Tibial nerve (tissue), 4 donors: ENCODE data around the gene SMLR1. TPM values are rescaled to one million over a fixed set of nuclear protein-coding genes. Genes with fewer than 3 reads are reported as not detected.

Experiments
- DNase-seq, 2 donors: peaks; one replicate each; pipeline ENCODE4 v3.0.0-alpha.2; 2019; ENCODE audit warnings: low spot score in 2 of 2
- H3K27ac ChIP-seq, 4 donors: fragments of 200-600 bp; sonication (generic) in 3 of 4; one replicate each; pipeline ENCODE4 v1.5.1; 2017 to 2019; ENCODE audit warnings: mild to moderate bottlenecking in 1 of 4
- H3K27me3 ChIP-seq, 2 donors: fragments of 200-600 bp; sonication (generic) in 1 of 2; one replicate each; pipeline versions ENCODE4 v1.5.1 to v1.6.0; 2017 to 2019
- H3K36me3 ChIP-seq, 3 donors: fragments of 200-600 bp; sonication (generic); one replicate each; pipeline ENCODE4 v1.5.1; 2018 to 2019
- H3K4me1 ChIP-seq, 4 donors: fragments of 200-600 bp; sonication (generic) in 3 of 4; one replicate each; pipeline ENCODE4 v1.5.1; 2017 to 2019
- H3K4me3 ChIP-seq, 4 donors: fragments of 200-600 bp; sonication (generic) in 3 of 4; one replicate each; pipeline ENCODE4 v1.5.1; 2017 to 2019; ENCODE audit warnings: mild to moderate bottlenecking in 1 of 4, moderate library complexity in 1 of 4
- H3K9me3 ChIP-seq, 4 donors: fragments of 200-600 bp; sonication (generic) in 3 of 4; one replicate each; pipeline ENCODE4 v1.5.1; 2017 to 2019
- EP300 ChIP-seq, 2 donors: sonication (generic); formaldehyde crosslinking; IDR thresholded peaks; one replicate each; pipeline ENCODE4 v1.6.1; 2017; ENCODE audit warnings: antibody characterized with exemption in 2 of 2, mild to moderate bottlenecking in 1 of 2
- POLR2A ChIP-seq, 2 donors: fragments of 450-650 bp; IDR thresholded peaks; one replicate each; pipeline ENCODE4 v1.6.1; 2017; ENCODE audit warnings: antibody characterized with exemption in 2 of 2, mild to moderate bottlenecking in 2 of 2, moderate library complexity in 2 of 2
- WGBS, 2 donors: methylation state at CpG; one replicate each; pipeline ENCODE4 v1.1.5; 2018; 5-methylcytosine and 5-hydroxymethylcytosine counted together
- total RNA-seq, 4 donors: library from RNA; depleted of rRNA; stranded (reverse); fragments of >200 nt; gene quantifications; one replicate each; pipeline ENCODE4 v1.1.0, GENCODE V29; 2016
- TF ChIP-seq, protein P1 (sequence below), 5 experiments: fragments of 200-600 bp in 3 of 5; fragments of 450-650 bp in 2 of 5; sonication (generic) in 3 of 5; IDR thresholded peaks; one replicate each; pipeline ENCODE4 v1.5.1; 2016 to 2019; ENCODE audit warnings: antibody characterized with exemption in 5 of 5, mild to moderate bottlenecking in 3 of 5, moderate library complexity in 2 of 5

Gene SMLR1
- total RNA-seq, 4 donors from 2014 or later: not detected

GRCh38 chr6:130852844-130853554 lies 25.8 kb downstream of the SMLR1 start:
- 49 to 55% methylated on average over 7 of the region's 7 CpGs for WGBS, 2 donors
- Histone ChIP-seq H3K27ac (no peak overlapping the region), H3K27me3 (no peaks in the 10 kb centered on the region), H3K9me3 (no peaks in the 10 kb centered on the region), H3K4me1 (peaks cover 0 to 24% (median 0%) of the 10 kb centered on the region in 4 donors), H3K4me3 (no peak overlapping the region), H3K36me3 (peaks cover 0 to 46% (median 0%) of the 10 kb centered on the region in 3 donors)
- TF ChIP-seq, protein P1, sequence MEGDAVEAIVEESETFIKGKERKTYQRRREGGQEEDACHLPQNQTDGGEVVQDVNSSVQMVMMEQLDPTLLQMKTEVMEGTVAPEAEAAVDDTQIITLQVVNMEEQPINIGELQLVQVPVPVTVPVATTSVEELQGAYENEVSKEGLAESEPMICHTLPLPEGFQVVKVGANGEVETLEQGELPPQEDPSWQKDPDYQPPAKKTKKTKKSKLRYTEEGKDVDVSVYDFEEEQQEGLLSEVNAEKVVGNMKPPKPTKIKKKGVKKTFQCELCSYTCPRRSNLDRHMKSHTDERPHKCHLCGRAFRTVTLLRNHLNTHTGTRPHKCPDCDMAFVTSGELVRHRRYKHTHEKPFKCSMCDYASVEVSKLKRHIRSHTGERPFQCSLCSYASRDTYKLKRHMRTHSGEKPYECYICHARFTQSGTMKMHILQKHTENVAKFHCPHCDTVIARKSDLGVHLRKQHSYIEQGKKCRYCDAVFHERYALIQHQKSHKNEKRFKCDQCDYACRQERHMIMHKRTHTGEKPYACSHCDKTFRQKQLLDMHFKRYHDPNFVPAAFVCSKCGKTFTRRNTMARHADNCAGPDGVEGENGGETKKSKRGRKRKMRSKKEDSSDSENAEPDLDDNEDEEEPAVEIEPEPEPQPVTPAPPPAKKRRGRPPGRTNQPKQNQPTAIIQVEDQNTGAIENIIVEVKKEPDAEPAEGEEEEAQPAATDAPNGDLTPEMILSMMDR (IDR thresholded peaks at IDR 0.05): no peak
- TF ChIP-seq POLR2A (IDR thresholded peaks at IDR 0.05) (no peak), EP300 (IDR thresholded peaks at IDR 0.05) (no peak)
- no peak for DNase-seq

DNA sequence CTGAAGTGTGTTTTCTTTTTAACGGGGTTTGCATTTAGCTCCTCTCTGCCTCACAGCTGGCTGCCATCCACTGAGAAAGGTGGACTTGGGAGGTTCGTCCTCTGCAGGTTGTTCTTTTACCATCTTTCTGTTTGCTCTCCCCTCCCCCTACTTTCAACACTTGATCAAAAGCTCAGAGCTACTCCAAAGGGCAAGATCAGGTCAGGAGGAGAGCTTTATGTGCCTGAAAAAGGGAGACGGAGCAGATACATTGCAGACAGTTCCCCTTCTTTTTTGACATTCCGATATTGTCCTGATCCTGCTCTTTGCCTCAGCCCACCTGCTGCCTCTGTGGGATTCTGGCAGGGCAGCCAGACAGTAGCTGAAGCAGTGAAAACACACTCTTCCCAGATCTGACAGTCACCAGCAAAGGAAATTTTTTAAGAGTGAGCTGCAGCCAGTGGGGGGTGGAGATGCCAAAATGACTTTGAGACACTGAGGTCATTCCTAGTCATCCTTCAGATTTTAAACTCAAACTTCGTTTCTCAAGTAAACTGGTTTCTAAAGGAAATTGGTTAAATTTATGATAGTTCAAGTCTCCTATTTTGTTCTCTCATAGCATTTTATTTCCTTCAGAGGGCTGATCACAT lies 26.5 kb downstream of the SMLR1 start:
- H3K9me3 ChIP-seq: no peaks in the 10 kb centered on the region
- H3K4me1 ChIP-seq: peaks cover 0 to 24% (median 0%) of the 10 kb centered on the region in 4 donors
- WGBS, 2 donors: 49 to 62% methylated on average over 5 of the region's 5 CpGs
- no peak for DNase-seq
- no peak overlapping the region for H3K4me3 ChIP-seq
- no peak overlapping the region for H3K27ac ChIP-seq
- TF ChIP-seq EP300 (IDR thresholded peaks at IDR 0.05): no peak
- TF ChIP-seq POLR2A (IDR thresholded peaks at IDR 0.05): no peak
- TF ChIP-seq, protein P1 (IDR thresholded peaks at IDR 0.05): no peak
- H3K27me3 ChIP-seq: no peaks in the 10 kb centered on the region
- H3K36me3 ChIP-seq: peaks cover 0 to 52% (median 0%) of the 10 kb centered on the region in 3 donors

DNA sequence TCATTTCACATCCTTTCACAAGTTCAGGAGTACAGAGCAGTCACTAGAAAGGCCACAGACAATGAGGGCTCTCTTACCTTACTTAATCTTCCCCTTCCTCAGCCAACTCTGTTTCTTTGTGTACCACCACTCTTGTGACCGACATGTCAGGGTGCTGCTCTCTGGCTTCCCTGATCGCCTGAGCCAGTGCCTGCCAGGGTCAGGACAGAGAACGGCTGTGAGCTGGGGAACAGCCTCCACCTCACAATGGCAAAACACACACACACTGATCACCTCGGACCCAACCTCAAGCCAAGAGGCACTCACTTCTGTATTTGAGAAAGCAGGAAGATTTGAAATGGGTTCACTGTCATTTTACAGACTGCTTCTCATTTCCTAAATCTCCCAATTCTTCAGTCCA lies 30.8 kb downstream of the SMLR1 start:
- no peak overlapping the region for H3K4me3 ChIP-seq
- H3K36me3 ChIP-seq: peaks cover 0 to 79% (median 0%) of the 10 kb centered on the region in 3 donors
- H3K27ac ChIP-seq: no peak overlapping the region
- WGBS, 2 donors: 83 to 94% methylated on average over 4 of the region's 4 CpGs
- no peak for TF ChIP-seq POLR2A (IDR thresholded peaks at IDR 0.05)
- TF ChIP-seq, protein P1 (IDR thresholded peaks at IDR 0.05): no peak
- no peak for TF ChIP-seq EP300 (IDR thresholded peaks at IDR 0.05)
- H3K27me3 ChIP-seq: no peaks in the 10 kb centered on the region
- DNase-seq: no peak
- H3K9me3 ChIP-seq: no peaks in the 10 kb centered on the region
- peaks cover 0 to 11% (median 0%) of the 10 kb centered on the region in 4 donors for H3K4me1 ChIP-seq

DNA sequence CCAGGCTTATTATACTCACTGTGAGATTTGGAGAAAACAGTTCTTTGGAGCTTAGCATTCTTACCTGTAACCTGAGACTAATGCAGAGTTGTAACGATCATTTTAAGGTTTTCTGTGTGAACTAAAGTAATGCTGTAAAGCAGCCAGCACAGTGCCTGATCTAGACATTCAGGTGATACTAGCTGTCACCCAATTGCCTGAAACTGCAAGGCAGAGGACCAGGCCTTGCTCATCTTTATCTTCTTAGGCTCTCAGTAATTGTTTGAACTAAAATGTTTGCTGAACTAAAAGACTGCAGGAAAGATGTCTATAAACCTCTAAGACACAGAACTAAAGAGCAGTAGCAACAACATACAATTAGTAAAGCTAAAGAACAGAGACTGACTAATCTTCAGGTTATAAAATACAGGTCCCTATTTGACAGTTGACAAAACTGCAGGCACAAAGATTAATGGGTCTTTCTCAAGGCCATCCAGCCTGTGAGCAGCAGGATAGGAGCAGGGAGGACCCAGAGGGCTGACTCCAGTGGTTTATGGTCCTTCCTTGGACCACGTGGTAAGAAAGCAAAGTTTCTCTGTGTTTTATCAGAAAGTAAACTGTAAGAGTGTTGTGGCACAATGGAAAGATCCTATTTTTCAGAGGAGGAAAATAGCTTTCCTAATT lies 31.4 kb downstream of the SMLR1 start:
- WGBS, 2 donors: 52 to 64% methylated on average over 2 of the region's 2 CpGs
- H3K4me1 ChIP-seq: peaks cover 0 to 6% (median 0%) of the 10 kb centered on the region in 4 donors
- no peaks in the 10 kb centered on the region for H3K9me3 ChIP-seq
- DNase-seq: no peak
- H3K27ac ChIP-seq: no peak overlapping the region
- TF ChIP-seq EP300 (IDR thresholded peaks at IDR 0.05): no peak
- no peak for TF ChIP-seq POLR2A (IDR thresholded peaks at IDR 0.05)
- TF ChIP-seq, protein P1 (IDR thresholded peaks at IDR 0.05): no peak
- no peaks in the 10 kb centered on the region for H3K27me3 ChIP-seq
- peaks cover 0 to 79% (median 0%) of the 10 kb centered on the region in 3 donors for H3K36me3 ChIP-seq
- H3K4me3 ChIP-seq: no peak overlapping the region
